Coronary artery (tissue), 2 donors: ENCODE measurements around the gene SLC28A1.

Experiments used
- DNase-seq: peaks from one replicate; pipeline ENCODE4 v3.0.0-alpha.2; 2017; ENCODE audit warnings: low spot score
- H3K27ac ChIP-seq, 2 donors: fragments of 200-600 bp; sonication (generic); one replicate each; pipeline ENCODE4 v1.5.1; 2016 to 2019
- H3K4me3 ChIP-seq: fragments of 200-600 bp; sonication (generic); 2 replicates; pipeline ENCODE4 v1.5.1; 2016; ENCODE audit warnings: mild to moderate bottlenecking, moderate library complexity
- CTCF ChIP-seq: fragments of 200-600 bp; sonication (generic); IDR thresholded peaks from one replicate; pipeline ENCODE4 v1.5.1; 2019; ENCODE audit warnings: antibody characterized with exemption

SLC28A1 gene

GRCh38 chr15:84967380-84967779, 82.9 kb downstream of the SLC28A1 start:
- Histone ChIP-seq H3K27ac (no peak overlapping the region), H3K4me3 (no peak overlapping the region)
- TF ChIP-seq CTCF: no peak
- peak; percentile 38 for DNase-seq

GRCh38 chr15:84968301-84968700, 83.8 kb downstream of the SLC28A1 start:
- TF ChIP-seq CTCF: no peak
- no peak for DNase-seq
- H3K4me3 ChIP-seq: no peak overlapping the region
- no peak overlapping the region for H3K27ac ChIP-seq

- TF ChIP-seq CTCF: no peak
- no peak for DNase-seq
Measured at GRCh38 chr15:84969257-84969656, 84.8 kb downstream of the SLC28A1 start.

GRCh38 chr15:84970843-84971242, 86.4 kb downstream of the SLC28A1 start:
- DNase-seq: no peak
- H3K27ac ChIP-seq: no peak overlapping the region
- no peak for TF ChIP-seq CTCF
- H3K4me3 ChIP-seq: no peak overlapping the region

More at GRCh38 chr15:84969257-84969656, 84.8 kb downstream of the SLC28A1 start:
- H3K4me3 ChIP-seq: no peak overlapping the region
- H3K27ac ChIP-seq: no peak overlapping the region

GRCh38 chr15:84973492-84974460, 89.3 kb downstream of the SLC28A1 start:
- DNase-seq: no peak
- Histone ChIP-seq H3K27ac (no peak overlapping the region), H3K4me3 (no peak overlapping the region)
- no peak for TF ChIP-seq CTCF

GRCh38 chr15:84975871-84976351, 91.4 kb downstream of the SLC28A1 start:
- no peak for DNase-seq
- H3K4me3 ChIP-seq: no peak overlapping the region
- H3K27ac ChIP-seq: no peak overlapping the region
- no peak for TF ChIP-seq CTCF
